Endodermal cell (in vitro differentiated cells): Measurements from ENCODE around the gene RSU1. TPM values are rescaled to one million over a fixed set of nuclear protein-coding genes. Genes with fewer than 3 reads are reported as not detected.

Experiments
- DNase-seq: peaks from one replicate; pipeline ENCODE4 v3.0.0-alpha.2; 2017
- H3K27ac ChIP-seq: 2 replicates; pipeline ENCODE4 v1.5.1; 2013; ENCODE audit warnings: mild to moderate bottlenecking, low read depth, low read length, moderate library complexity
- H3K27me3 ChIP-seq: 2 replicates; pipeline ENCODE4 v1.6.1; 2013; ENCODE audit warnings: mild to moderate bottlenecking, low read length, moderate library complexity; ENCODE audit not compliant: insufficient read depth, control insufficient read depth, poor library complexity, severe bottlenecking
- H3K36me3 ChIP-seq: 2 replicates; pipeline ENCODE4 v1.7.0; 2013; ENCODE audit warnings: mild to moderate bottlenecking, low read length, moderate library complexity; ENCODE audit not compliant: control insufficient read depth, insufficient read depth
- H3K4me1 ChIP-seq: one replicate; pipeline ENCODE4 v1.7.0; 2013; ENCODE audit warnings: low read length; ENCODE audit not compliant: control insufficient read depth, insufficient read depth
- H3K4me3 ChIP-seq: 2 replicates; pipeline ENCODE4 v1.5.1; 2013; ENCODE audit warnings: mild to moderate bottlenecking, low read length, moderate library complexity
- H3K9ac ChIP-seq: 2 replicates; pipeline ENCODE4 v1.6.1; 2013; ENCODE audit warnings: mild to moderate bottlenecking, low read length, moderate library complexity; ENCODE audit not compliant: poor library complexity, severe bottlenecking; ENCODE audit errors: extremely low read depth
- H3K9me3 ChIP-seq: 2 replicates; pipeline ENCODE4 v1.6.1; 2013; ENCODE audit warnings: mild to moderate bottlenecking, low read length, moderate library complexity; ENCODE audit not compliant: control insufficient read depth
- H3K27ac Mint-ChIP-seq: 2 replicates; pipeline ENCODE4 v1.8.0; 2020; ENCODE audit warnings: mixed read lengths
- H3K27me3 Mint-ChIP-seq: 2 replicates; pipeline ENCODE4 v1.8.0; 2021; ENCODE audit warnings: mild to moderate bottlenecking, mixed read lengths; ENCODE audit not compliant: insufficient read depth
- H3K36me3 Mint-ChIP-seq: 2 replicates; pipeline ENCODE4 v1.8.0; 2020; ENCODE audit warnings: low read depth, mixed read lengths
- H3K4me1 Mint-ChIP-seq: 2 replicates; pipeline ENCODE4 v1.8.0; 2020; ENCODE audit warnings: mixed read lengths
- H3K4me3 Mint-ChIP-seq: 2 replicates; pipeline ENCODE4 v1.8.0; 2020; ENCODE audit warnings: mild to moderate bottlenecking, moderate library complexity, mixed read lengths
- H3K9me3 Mint-ChIP-seq: 2 replicates; pipeline ENCODE4 v1.8.0; 2020; ENCODE audit warnings: mild to moderate bottlenecking, mixed read lengths
- CTCF ChIP-seq: fragments of 200-600 bp; sonication (generic); conservative IDR thresholded peaks from 2 replicates; pipeline ENCODE4 v1.5.0; 2021; ENCODE audit warnings: antibody characterized with exemption, mild to moderate bottlenecking
- WGBS, 2 experiments: methylation state at CpG; one replicate each; pipeline versions ENCODE4 v1.1.5 to v1.1.7; 2013; ENCODE audit warnings: missing lambda C conversion rate in 2 of 2, mixed read lengths in 1 of 2; ENCODE audit not compliant: insufficient coverage in 1 of 2, insufficient read length in 1 of 2; 5-methylcytosine and 5-hydroxymethylcytosine counted together
- total RNA-seq, 2 donors: library from RNA; stranded (reverse); fragmentation: NEBNext Ultra II Directional in 1 of 2; extraction: Animal tissue kit (Norgen Biotek cat#: 25700) in 1 of 2; gene quantifications; 2 replicates in 1 of 2; 3 replicates in 1 of 2; pipeline ENCODE4 v1.2.1, GENCODE V29; 2021

RSU1 gene
- total RNA-seq, 2 donors from 2014 or later = 39.5 to 46.4 TPM

- Mint-ChIP-seq H3K27me3 (peaks cover 2% of the 10 kb centered on the region), H3K4me3 (no peak overlapping the region), H3K4me1 (peaks cover 3% of the 10 kb centered on the region), H3K9me3 (no peaks in the 10 kb centered on the region), H3K27ac (no peak overlapping the region), H3K36me3 (no peaks in the 10 kb centered on the region)
- Histone ChIP-seq H3K4me1 (no peaks in the 10 kb centered on the region), H3K9ac (no peak overlapping the region), H3K4me3 (no peak overlapping the region), H3K27me3 (no peaks in the 10 kb centered on the region), H3K9me3 (no peaks in the 10 kb centered on the region), H3K36me3 (no peaks in the 10 kb centered on the region), H3K27ac (no peak overlapping the region)
- TF ChIP-seq CTCF = no peak
- 89 to 100% methylated on average over 1 to 3 of the region's 4 CpGs for WGBS, 2 experiments
- no peak for DNase-seq
These were observed 36.6 kb upstream of the RSU1 start for GRCh38 chr10:16853809-16854208.

- WGBS, 2 experiments = 71 to 76% methylated on average over 3 to 4 of the region's 4 CpGs
- H3K4me1 Mint-ChIP-seq = peaks cover 3% of the 10 kb centered on the region
- H3K36me3 Mint-ChIP-seq = no peaks in the 10 kb centered on the region
- no peak overlapping the region for H3K27ac Mint-ChIP-seq
- peaks cover 2% of the 10 kb centered on the region for H3K27me3 Mint-ChIP-seq
- Histone ChIP-seq H3K36me3 (no peaks in the 10 kb centered on the region), H3K4me3 (no peak overlapping the region), H3K9ac (no peak overlapping the region), H3K27ac (no peak overlapping the region), H3K4me1 (no peaks in the 10 kb centered on the region), H3K9me3 (no peaks in the 10 kb centered on the region), H3K27me3 (no peaks in the 10 kb centered on the region)
- no peak for DNase-seq
- TF ChIP-seq CTCF = peak; percentile 57
- no peaks in the 10 kb centered on the region for H3K9me3 Mint-ChIP-seq
- H3K4me3 Mint-ChIP-seq = no peak overlapping the region
These were observed 36.0 kb upstream of the RSU1 start for GRCh38 chr10:16853201-16853600.

- TF ChIP-seq CTCF = no peak
- WGBS, 2 experiments = 66 to 100% methylated on average over 1 to 2 of the region's 2 CpGs
- no peaks in the 10 kb centered on the region for H3K36me3 Mint-ChIP-seq
- H3K27ac Mint-ChIP-seq = no peak overlapping the region
- Histone ChIP-seq H3K9me3 (no peaks in the 10 kb centered on the region), H3K27ac (no peak overlapping the region), H3K9ac (no peak overlapping the region), H3K4me1 (no peaks in the 10 kb centered on the region), H3K4me3 (no peak overlapping the region), H3K27me3 (no peaks in the 10 kb centered on the region), H3K36me3 (no peaks in the 10 kb centered on the region)
- H3K9me3 Mint-ChIP-seq = no peaks in the 10 kb centered on the region
- H3K27me3 Mint-ChIP-seq = peaks cover 2% of the 10 kb centered on the region
- peaks cover 3% of the 10 kb centered on the region for H3K4me1 Mint-ChIP-seq
- DNase-seq = no peak
- no peak overlapping the region for H3K4me3 Mint-ChIP-seq
These were observed 35.4 kb upstream of the RSU1 start for GRCh38 chr10:16852624-16853023.
